ENCODE results near the gene FAM118B.

Gene FAM118B

GRCh38 chr11:126211236-126212088, at the start of gene FAM118B, which contains the start of gene RPUSD4:
Gene FAM118B, plus strand, starts transcription at chr11:126211782. Its CDS starts 23,220 bp downstream, at chr11:126235002.
Gene RPUSD4, minus strand, starts transcription at chr11:126211650. Its CDS starts 12 bp downstream, at chr11:126211638.
- H3K4me1 ChIP-seq (ENCODE audit: control insufficient read depth in 1 of 2, insufficient read depth in 2 of 2, low read length in 2 of 2): peaks cover 9 to 21% of the 10 kb centered on the region in 2 donors

GRCh38 chr11:126162306-126163030, 49.1 kb upstream of the FAM118B start:
- Histone ChIP-seq H3K9me3 (ENCODE audit: control insufficient read depth in 1 of 2, low read length in 2 of 2) (no peaks in the 10 kb centered on the region), H3K27me3 (ENCODE audit: low read depth, low read length) (no peaks in the 10 kb centered on the region), H3K27ac (ENCODE audit: low read length) (no peak overlapping the region), H3K4me3 (ENCODE audit: low read depth in 1 of 2, low read length in 2 of 2) (no peak overlapping the region), H3K4me1 (ENCODE audit: control insufficient read depth in 1 of 2, insufficient read depth in 2 of 2, low read length in 2 of 2) (peaks cover 0 to 24% of the 10 kb centered on the region in 2 donors), H3K36me3 (ENCODE audit: control insufficient read depth in 1 of 2, insufficient read depth in 2 of 2, low read length in 2 of 2) (no peaks in the 10 kb centered on the region)

More at GRCh38 chr11:126211236-126212088, at the start of gene FAM118B, which contains the start of gene RPUSD4:
- H3K9me3 ChIP-seq (ENCODE audit: control insufficient read depth in 1 of 2, low read length in 2 of 2): no peaks in the 10 kb centered on the region
- H3K36me3 ChIP-seq (ENCODE audit: control insufficient read depth in 1 of 2, insufficient read depth in 2 of 2, low read length in 2 of 2): peaks cover 9 to 22% of the 10 kb centered on the region in 2 donors
- peak within 1 kb of the TSS; percentile 97 to 99 for H3K4me3 ChIP-seq (ENCODE audit: low read depth in 1 of 2, low read length in 2 of 2)
- peak within 1 kb of the TSS; percentile 76 for H3K27ac ChIP-seq (ENCODE audit: low read length)
- H3K27me3 ChIP-seq (ENCODE audit: low read depth, low read length): no peaks in the 10 kb centered on the region

GRCh38 chr11:126163074-126163700, 48.4 kb upstream of the FAM118B start:
- Histone ChIP-seq H3K4me3 (ENCODE audit: low read depth in 1 of 2, low read length in 2 of 2) (no peak overlapping the region), H3K9me3 (ENCODE audit: control insufficient read depth in 1 of 2, low read length in 2 of 2) (no peaks in the 10 kb centered on the region), H3K27me3 (ENCODE audit: low read depth, low read length) (no peaks in the 10 kb centered on the region), H3K27ac (ENCODE audit: low read length) (no peak overlapping the region), H3K4me1 (ENCODE audit: control insufficient read depth in 1 of 2, insufficient read depth in 2 of 2, low read length in 2 of 2) (peaks cover 0 to 24% of the 10 kb centered on the region in 2 donors), H3K36me3 (ENCODE audit: control insufficient read depth in 1 of 2, insufficient read depth in 2 of 2, low read length in 2 of 2) (no peaks in the 10 kb centered on the region)

DNA sequence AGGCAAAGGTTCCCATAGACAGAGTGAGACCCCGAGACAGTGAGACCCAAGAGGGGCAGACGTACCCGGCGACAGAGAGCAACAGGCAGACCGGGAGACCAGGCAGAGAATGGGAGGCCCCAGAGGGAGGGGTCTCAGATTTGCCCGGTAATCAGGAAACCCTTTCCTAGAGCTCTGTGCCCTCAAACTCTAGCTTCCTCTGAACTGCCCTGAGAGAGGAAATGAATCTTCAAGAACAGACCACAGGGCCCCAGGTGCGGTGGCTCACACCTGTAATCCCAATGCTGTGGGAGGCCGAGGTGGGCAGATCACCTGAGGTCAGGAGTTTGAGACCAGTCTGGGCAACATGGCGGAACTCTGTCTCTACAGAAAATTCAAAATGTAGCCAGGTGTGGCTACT, 47.8 kb upstream of the FAM118B start:
- H3K27me3 ChIP-seq (ENCODE audit: low read depth, low read length): no peaks in the 10 kb centered on the region
- peaks cover 0 to 24% of the 10 kb centered on the region in 2 donors for H3K4me1 ChIP-seq (ENCODE audit: control insufficient read depth in 1 of 2, insufficient read depth in 2 of 2, low read length in 2 of 2)
- no peak overlapping the region for H3K27ac ChIP-seq (ENCODE audit: low read length)

DNA sequence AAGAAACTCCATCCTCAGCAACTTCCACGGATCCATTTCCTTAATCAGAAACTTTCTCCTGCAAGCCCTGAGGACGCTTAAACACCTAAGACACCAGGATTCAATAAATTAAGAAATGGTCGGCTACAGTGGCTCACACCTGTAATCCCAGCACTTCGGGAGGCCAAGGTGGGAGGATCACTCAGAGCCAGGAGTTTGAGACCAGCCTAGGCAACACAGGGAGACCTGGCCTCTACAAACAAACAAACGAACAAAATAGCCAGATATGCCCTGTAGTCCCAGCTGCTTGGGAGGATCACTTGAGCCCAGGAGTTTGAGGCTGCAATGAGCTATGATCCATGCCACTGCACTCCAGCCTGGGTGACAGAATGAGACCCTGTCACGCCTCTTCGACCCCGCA, 46.8 kb upstream of the FAM118B start:
- no peak overlapping the region for H3K4me3 ChIP-seq (ENCODE audit: low read depth in 1 of 2, low read length in 2 of 2)
- H3K9me3 ChIP-seq (ENCODE audit: control insufficient read depth in 1 of 2, low read length in 2 of 2): no peaks in the 10 kb centered on the region
- H3K36me3 ChIP-seq (ENCODE audit: control insufficient read depth in 1 of 2, insufficient read depth in 2 of 2, low read length in 2 of 2): no peaks in the 10 kb centered on the region
- H3K4me1 ChIP-seq (ENCODE audit: control insufficient read depth in 1 of 2, insufficient read depth in 2 of 2, low read length in 2 of 2): peaks cover 0 to 24% of the 10 kb centered on the region in 2 donors
- H3K27ac ChIP-seq (ENCODE audit: low read length): no peak overlapping the region
- H3K27me3 ChIP-seq (ENCODE audit: low read depth, low read length): no peaks in the 10 kb centered on the region

More for the DNA sequence above, 47.8 kb upstream of the FAM118B start:
- Histone ChIP-seq H3K36me3 (ENCODE audit: control insufficient read depth in 1 of 2, insufficient read depth in 2 of 2, low read length in 2 of 2) (no peaks in the 10 kb centered on the region), H3K4me3 (ENCODE audit: low read depth in 1 of 2, low read length in 2 of 2) (no peak overlapping the region), H3K9me3 (ENCODE audit: control insufficient read depth in 1 of 2, low read length in 2 of 2) (no peaks in the 10 kb centered on the region)

DNA sequence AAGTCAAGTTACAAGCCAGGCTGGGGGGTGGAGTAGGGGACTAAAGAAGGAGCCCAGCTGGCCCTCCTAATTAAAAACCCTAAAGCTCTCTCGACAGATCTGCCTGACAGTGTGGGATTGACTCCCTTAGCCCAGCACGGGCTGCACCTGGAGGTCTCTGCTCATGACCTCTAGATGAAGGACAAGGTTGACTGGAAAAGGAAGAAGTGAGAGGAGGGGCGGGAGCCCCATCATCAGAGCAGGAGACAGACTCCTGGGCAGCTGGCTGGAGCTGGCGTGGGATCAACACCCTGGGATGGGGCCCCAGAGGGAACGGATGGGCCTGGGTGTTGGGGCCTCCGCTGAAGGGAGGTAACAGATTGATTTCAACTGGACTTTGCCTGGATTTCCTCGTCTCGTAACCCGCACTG, 46.3 kb upstream of the FAM118B start:
- H3K9me3 ChIP-seq (ENCODE audit: control insufficient read depth in 1 of 2, low read length in 2 of 2): no peaks in the 10 kb centered on the region
- H3K4me1 ChIP-seq (ENCODE audit: control insufficient read depth in 1 of 2, insufficient read depth in 2 of 2, low read length in 2 of 2): peaks cover 0 to 24% of the 10 kb centered on the region in 2 donors
- no peaks in the 10 kb centered on the region for H3K27me3 ChIP-seq (ENCODE audit: low read depth, low read length)
- no peak overlapping the region for H3K4me3 ChIP-seq (ENCODE audit: low read depth in 1 of 2, low read length in 2 of 2)
- H3K27ac ChIP-seq (ENCODE audit: low read length): no peak overlapping the region
- no peaks in the 10 kb centered on the region for H3K36me3 ChIP-seq (ENCODE audit: control insufficient read depth in 1 of 2, insufficient read depth in 2 of 2, low read length in 2 of 2)

DNA sequence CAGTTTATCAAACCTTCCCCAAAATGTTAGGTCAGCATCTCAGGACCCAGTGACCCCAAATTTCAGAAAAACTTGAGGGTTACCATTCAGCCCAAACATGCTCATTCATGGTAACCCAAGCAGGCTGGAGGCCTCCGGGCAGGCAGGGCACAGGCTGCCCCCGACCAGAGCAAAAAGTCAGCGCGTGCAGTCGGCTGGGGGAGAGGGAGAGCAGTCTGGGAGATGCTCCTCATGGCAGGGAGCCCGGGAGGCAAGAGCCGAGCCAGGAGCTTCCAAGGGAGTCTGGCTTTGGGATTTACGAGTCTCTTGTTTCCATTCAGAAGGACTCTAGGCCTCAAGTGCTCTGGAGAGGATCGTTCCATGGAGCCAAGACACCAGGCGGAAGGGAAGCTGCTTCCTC, 45.8 kb upstream of the FAM118B start:
- peaks cover 0 to 24% of the 10 kb centered on the region in 2 donors for H3K4me1 ChIP-seq (ENCODE audit: control insufficient read depth in 1 of 2, insufficient read depth in 2 of 2, low read length in 2 of 2)
- H3K4me3 ChIP-seq (ENCODE audit: low read depth in 1 of 2, low read length in 2 of 2): no peak overlapping the region
- H3K36me3 ChIP-seq (ENCODE audit: control insufficient read depth in 1 of 2, insufficient read depth in 2 of 2, low read length in 2 of 2): no peaks in the 10 kb centered on the region
- no peaks in the 10 kb centered on the region for H3K9me3 ChIP-seq (ENCODE audit: control insufficient read depth in 1 of 2, low read length in 2 of 2)
- no peaks in the 10 kb centered on the region for H3K27me3 ChIP-seq (ENCODE audit: low read depth, low read length)
- no peak overlapping the region for H3K27ac ChIP-seq (ENCODE audit: low read length)

GRCh38 chr11:126166413-126166812, 45.2 kb upstream of the FAM118B start:
- Histone ChIP-seq H3K4me1 (ENCODE audit: control insufficient read depth in 1 of 2, insufficient read depth in 2 of 2, low read length in 2 of 2) (peaks cover 0 to 24% of the 10 kb centered on the region in 2 donors), H3K27ac (ENCODE audit: low read length) (no peak overlapping the region), H3K36me3 (ENCODE audit: control insufficient read depth in 1 of 2, insufficient read depth in 2 of 2, low read length in 2 of 2) (no peaks in the 10 kb centered on the region), H3K9me3 (ENCODE audit: control insufficient read depth in 1 of 2, low read length in 2 of 2) (no peaks in the 10 kb centered on the region), H3K27me3 (ENCODE audit: low read depth, low read length) (no peaks in the 10 kb centered on the region), H3K4me3 (ENCODE audit: low read depth in 1 of 2, low read length in 2 of 2) (no peak overlapping the region)

DNA sequence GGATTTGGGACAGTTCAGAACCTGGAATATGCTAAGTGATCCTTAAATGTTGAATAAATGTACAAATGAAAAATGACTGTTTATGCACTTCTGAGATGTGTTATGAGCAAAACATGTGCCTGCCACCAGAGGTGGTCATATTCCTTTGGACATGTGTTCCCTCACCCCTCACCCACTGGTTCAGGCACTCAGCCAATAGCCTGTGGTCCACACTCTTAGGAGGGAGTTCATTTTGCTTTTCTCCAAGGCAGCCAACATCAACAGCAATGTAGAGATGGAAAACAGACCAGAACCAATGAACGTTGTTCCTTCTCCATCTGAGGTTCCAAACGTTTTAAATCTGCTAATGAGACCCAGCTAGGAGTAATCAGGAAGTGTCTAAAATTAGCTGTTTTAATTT, 44.1 kb upstream of the FAM118B start:
- peaks cover 0 to 21% of the 10 kb centered on the region in 2 donors for H3K4me1 ChIP-seq (ENCODE audit: control insufficient read depth in 1 of 2, insufficient read depth in 2 of 2, low read length in 2 of 2)
- H3K27ac ChIP-seq (ENCODE audit: low read length): no peak overlapping the region
- H3K27me3 ChIP-seq (ENCODE audit: low read depth, low read length): no peaks in the 10 kb centered on the region
- no peak overlapping the region for H3K4me3 ChIP-seq (ENCODE audit: low read depth in 1 of 2, low read length in 2 of 2)
- no peaks in the 10 kb centered on the region for H3K36me3 ChIP-seq (ENCODE audit: control insufficient read depth in 1 of 2, insufficient read depth in 2 of 2, low read length in 2 of 2)
- no peaks in the 10 kb centered on the region for H3K9me3 ChIP-seq (ENCODE audit: control insufficient read depth in 1 of 2, low read length in 2 of 2)

GRCh38 chr11:126169291-126169690, 42.3 kb upstream of the FAM118B start:
- Histone ChIP-seq H3K4me3 (ENCODE audit: low read depth in 1 of 2, low read length in 2 of 2) (no peak overlapping the region), H3K36me3 (ENCODE audit: control insufficient read depth in 1 of 2, insufficient read depth in 2 of 2, low read length in 2 of 2) (no peaks in the 10 kb centered on the region), H3K27ac (ENCODE audit: low read length) (no peak overlapping the region), H3K4me1 (ENCODE audit: control insufficient read depth in 1 of 2, insufficient read depth in 2 of 2, low read length in 2 of 2) (peaks cover 0 to 11% of the 10 kb centered on the region in 2 donors), H3K27me3 (ENCODE audit: low read depth, low read length) (no peaks in the 10 kb centered on the region), H3K9me3 (ENCODE audit: control insufficient read depth in 1 of 2, low read length in 2 of 2) (no peaks in the 10 kb centered on the region)

DNA sequence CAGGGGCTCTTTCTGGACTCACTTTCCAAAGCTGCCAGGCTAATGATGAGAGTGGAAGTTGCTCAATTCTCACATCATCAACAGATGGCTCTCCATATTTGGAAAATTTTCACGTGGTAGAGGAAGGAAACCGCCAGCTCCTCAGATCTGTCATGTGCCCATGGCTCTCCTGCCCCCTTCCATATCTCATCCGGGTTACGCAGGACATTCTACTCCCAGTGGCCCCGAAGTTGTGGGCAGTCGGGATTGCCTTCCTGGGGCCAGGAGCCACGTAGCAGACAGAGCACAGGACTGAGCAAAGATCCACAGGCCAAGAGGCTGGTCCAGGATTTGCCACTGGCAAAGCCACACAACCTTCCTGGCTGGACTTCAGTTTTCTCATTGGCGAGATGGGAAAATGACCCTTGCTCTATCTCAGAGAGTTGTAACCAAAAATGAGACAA, 39.0 kb upstream of the FAM118B start:
- Histone ChIP-seq H3K9me3 (ENCODE audit: control insufficient read depth in 1 of 2, low read length in 2 of 2) (no peaks in the 10 kb centered on the region), H3K27ac (ENCODE audit: low read length) (no peak overlapping the region), H3K4me1 (ENCODE audit: control insufficient read depth in 1 of 2, insufficient read depth in 2 of 2, low read length in 2 of 2) (no peaks in the 10 kb centered on the region), H3K27me3 (ENCODE audit: low read depth, low read length) (no peaks in the 10 kb centered on the region), H3K36me3 (ENCODE audit: control insufficient read depth in 1 of 2, insufficient read depth in 2 of 2, low read length in 2 of 2) (no peaks in the 10 kb centered on the region), H3K4me3 (ENCODE audit: low read depth in 1 of 2, low read length in 2 of 2) (no peak overlapping the region)
